ENCODE measurements around the gene DNAJB6. TPM values are rescaled to one million over a fixed set of nuclear protein-coding genes. Genes with fewer than 3 reads are reported as not detected.

Gene DNAJB6
- total RNA-seq, 1 experiment from 2014 or later, result 82.5 TPM

- RAD21 ChIA-PET (ENCODE audit: low non-redundant PET in 1 of 2, low total read pairs in 2 of 2, uncharacterized antibody in 2 of 2, unreplicated experiment in 2 of 2), result no interaction called here
- Histone ChIP-seq H3K4me3 (replicated peaks in 1 of 2; ENCODE audit: low read depth in 1 of 2, low read length in 2 of 2) (no peak overlapping the region), H3K4me1 (ENCODE audit: control insufficient read depth in 1 of 2, insufficient read depth in 2 of 2, low read length in 2 of 2) (peaks cover 19 to 61% of the 10 kb centered on the region in 2 experiments), H3K36me3 (ENCODE audit: control insufficient read depth in 1 of 2, insufficient read depth in 2 of 2, low read length in 2 of 2) (no peaks in the 10 kb centered on the region), H3K9ac (ENCODE audit: low read length) (no peak overlapping the region), H3K27ac (ENCODE audit: low read depth, low read length) (no peak overlapping the region), H3K27me3 (ENCODE audit: insufficient read depth, low read length) (no peaks in the 10 kb centered on the region), H3K9me2 (ENCODE audit: insufficient read depth) (no peaks in the 10 kb centered on the region), H3K79me2 (ENCODE audit: insufficient read depth, low read length) (peaks cover 100% of the 10 kb centered on the region), H4K20me1 (ENCODE audit: insufficient read depth) (peaks cover 39% of the 10 kb centered on the region), H2AFZ (ENCODE audit: low read depth, low read length, poor library complexity, severe bottlenecking) (no peak overlapping the region), H3K4me2 (ENCODE audit: low read length) (no peak overlapping the region), H3K9me3 (ENCODE audit: control insufficient read depth in 1 of 2, insufficient read depth in 1 of 2, low read depth in 1 of 2, low read length in 2 of 2) (no peaks in the 10 kb centered on the region)
- POLR2A ChIA-PET, result no interaction called here
- DNase-seq (ENCODE audit: low read depth, low spot score), result no peak
- no TSS peak for BruUV-seq (replicated peaks)
- intact Hi-C loops (cut with micrococcal nuclease), result no loop called here
- no peak for ATAC-seq
- CTCF ChIA-PET, result no interaction called here
- TF ChIP-seq JUND (IDR thresholded peaks at IDR 0.05) (no peak), YY1 (IDR thresholded peaks at IDR 0.05; ENCODE audit: extremely low read depth, insufficient replicate concordance, low read depth, low read length) (no peak), EGR1 (IDR thresholded peaks at IDR 0.05; ENCODE audit: low read depth) (no peak), EZH2phosphoT487 (IDR thresholded peaks at IDR 0.05; ENCODE audit: borderline replicate concordance) (no peak), TCF7L2 (IDR thresholded peaks at IDR 0.05; ENCODE audit: borderline replicate concordance, extremely low read depth, insufficient read depth, insufficient read length) (no peak), SRF (IDR thresholded peaks at IDR 0.05; ENCODE audit: low read depth) (no peak), CBX3 (IDR thresholded peaks at IDR 0.05; ENCODE audit: low read depth) (no peak), CEBPB (IDR thresholded peaks at IDR 0.05; ENCODE audit: low read depth) (no peak), POLR2A (IDR thresholded peaks at IDR 0.05; ENCODE audit: borderline replicate concordance, extremely low read depth, insufficient read depth, insufficient read length) (no peak), ZNF274 (IDR thresholded peaks at IDR 0.05; ENCODE audit: low read depth, low read length) (no peak), SIN3A (IDR thresholded peaks at IDR 0.05; ENCODE audit: low read depth) (no peak), ZBTB33 (IDR thresholded peaks at IDR 0.05; ENCODE audit: extremely low read depth, insufficient replicate concordance, low read length) (no peak), MAX (IDR thresholded peaks at IDR 0.05) (no peak), EZH2 (IDR thresholded peaks at IDR 0.05) (no peak), POLR2AphosphoS5 (IDR thresholded peaks at IDR 0.05; ENCODE audit: low read depth, low read length) (no peak), ZFX (IDR thresholded peaks at IDR 0.05) (no peak), FOSL1 (IDR thresholded peaks at IDR 0.05; ENCODE audit: low read depth) (no peak), SP1 (IDR thresholded peaks at IDR 0.05; ENCODE audit: low read depth) (no peak)
- TF ChIP-seq, protein P1, sequence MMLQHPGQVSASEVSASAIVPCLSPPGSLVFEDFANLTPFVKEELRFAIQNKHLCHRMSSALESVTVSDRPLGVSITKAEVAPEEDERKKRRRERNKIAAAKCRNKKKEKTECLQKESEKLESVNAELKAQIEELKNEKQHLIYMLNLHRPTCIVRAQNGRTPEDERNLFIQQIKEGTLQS (IDR thresholded peaks at IDR 0.05), result no peak
- TF ChIP-seq, protein P2, sequence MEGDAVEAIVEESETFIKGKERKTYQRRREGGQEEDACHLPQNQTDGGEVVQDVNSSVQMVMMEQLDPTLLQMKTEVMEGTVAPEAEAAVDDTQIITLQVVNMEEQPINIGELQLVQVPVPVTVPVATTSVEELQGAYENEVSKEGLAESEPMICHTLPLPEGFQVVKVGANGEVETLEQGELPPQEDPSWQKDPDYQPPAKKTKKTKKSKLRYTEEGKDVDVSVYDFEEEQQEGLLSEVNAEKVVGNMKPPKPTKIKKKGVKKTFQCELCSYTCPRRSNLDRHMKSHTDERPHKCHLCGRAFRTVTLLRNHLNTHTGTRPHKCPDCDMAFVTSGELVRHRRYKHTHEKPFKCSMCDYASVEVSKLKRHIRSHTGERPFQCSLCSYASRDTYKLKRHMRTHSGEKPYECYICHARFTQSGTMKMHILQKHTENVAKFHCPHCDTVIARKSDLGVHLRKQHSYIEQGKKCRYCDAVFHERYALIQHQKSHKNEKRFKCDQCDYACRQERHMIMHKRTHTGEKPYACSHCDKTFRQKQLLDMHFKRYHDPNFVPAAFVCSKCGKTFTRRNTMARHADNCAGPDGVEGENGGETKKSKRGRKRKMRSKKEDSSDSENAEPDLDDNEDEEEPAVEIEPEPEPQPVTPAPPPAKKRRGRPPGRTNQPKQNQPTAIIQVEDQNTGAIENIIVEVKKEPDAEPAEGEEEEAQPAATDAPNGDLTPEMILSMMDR (IDR thresholded peaks at IDR 0.05 in 2 of 3, conservative IDR thresholded peaks at IDR 0.05 in 1 of 3; ENCODE audit: borderline replicate concordance in 1 of 3, insufficient read depth in 1 of 3, low read depth in 2 of 3, low read length in 2 of 3), result no peak
These were observed 15.7 kb downstream of the DNAJB6 start for GRCh38 chr7:157352516-157352915.
